Measurements from ENCODE around the gene TMEM254. TPM values are rescaled to one million over a fixed set of nuclear protein-coding genes. Genes with fewer than 3 reads are reported as not detected.

Gene TMEM254
- polyA plus RNA-seq, 2 of the 4 experiments (the other 2 are of a cell fraction), result 20.4 to 38.9 TPM

GRCh38 chr10:80122110-80122710 is 43.7 kb downstream of the TMEM254 start:
- FAIRE-seq (no peak), ATAC-seq (no peak), DNase-seq (ENCODE audit: low read depth in 1 of 2, low spot score in 1 of 2) (no peak)
- Histone ChIP-seq H3K27ac (no peak overlapping the region), H3K9me3 (no peaks in the 10 kb centered on the region), H3K4me3 (no peak overlapping the region), H3K4me1 (no peaks in the 10 kb centered on the region), H3K4me2 (no peak overlapping the region)
- CTCF ChIA-PET, result interaction anchor here (1.1 to 1.7 kb wide), 3 partner anchors 22 to 39 kb away, joined by 3 to 4 read pairs (median 3); no protein-coding TSS in a partner anchor
- TF ChIP-seq CHD2 (IDR thresholded peaks at IDR 0.05; ENCODE audit: low read length, partially characterized antibody) (no peak), SREBF2 (IDR thresholded peaks at IDR 0.05) (no peak), MAFK (IDR thresholded peaks at IDR 0.05; ENCODE audit: partially characterized antibody) (no peak), PHF8 (IDR thresholded peaks at IDR 0.05; ENCODE audit: borderline replicate concordance, low read depth) (no peak), TFCP2L1 (CRISPR knock-in tag; IDR thresholded peaks at IDR 0.05) (no peak), FOSL2 (IDR thresholded peaks at IDR 0.05) (no peak), FOSL2 (CRISPR knock-in tag; IDR thresholded peaks at IDR 0.05) (no peak), ZSCAN20 (CRISPR knock-in tag; IDR thresholded peaks at IDR 0.05) (no peak), USF2 (IDR thresholded peaks at IDR 0.05) (no peak), JUN (IDR thresholded peaks at IDR 0.05) (no peak), E2F6 (IDR thresholded peaks at IDR 0.05; ENCODE audit: borderline replicate concordance, low read depth) (no peak), PBX3 (IDR thresholded peaks at IDR 0.05) (no peak), HEYL (CRISPR knock-in tag; IDR thresholded peaks at IDR 0.05) (no peak), ELK1 (IDR thresholded peaks at IDR 0.05; ENCODE audit: low read depth, low read length) (no peak), EP300 (IDR thresholded peaks at IDR 0.05) (no peak), MYC (IDR thresholded peaks at IDR 0.05; ENCODE audit: borderline replicate concordance, low read length) (no peak), ATOH8 (CRISPR knock-in tag; IDR thresholded peaks at IDR 0.05; ENCODE audit: low read depth) (no peak), NFE2L2 (conservative IDR thresholded peaks at IDR 0.05; ENCODE audit: low read length) (no peak), ZNF302 (CRISPR knock-in tag; IDR thresholded peaks at IDR 0.05) (no peak)
- POLR2A ChIA-PET, result no interaction called here

GRCh38 chr10:80122746-80123145 is 44.3 kb downstream of the TMEM254 start:
- DNase-seq (ENCODE audit: low read depth in 1 of 2, low spot score in 1 of 2), result no peak
- H3K27ac ChIP-seq, result no peak overlapping the region
- no peaks in the 10 kb centered on the region for H3K9me3 ChIP-seq
- no peak for FAIRE-seq
- no peak overlapping the region for H3K4me2 ChIP-seq
- 20% methylated on average over 2 of the region's 2 CpGs for WGBS (ENCODE audit: missing lambda C conversion rate)
- TF ChIP-seq EHMT2 (IDR thresholded peaks at IDR 0.05; ENCODE audit: low read depth), result no peak
- TF ChIP-seq BCL3 (IDR thresholded peaks at IDR 0.05), result no peak
- no peak for TF ChIP-seq JUN (IDR thresholded peaks at IDR 0.05)
- no peak for TF ChIP-seq CHD4 (IDR thresholded peaks at IDR 0.05; ENCODE audit: borderline replicate concordance)
- no peak for TF ChIP-seq KDM5A (IDR thresholded peaks at IDR 0.05)
- TF ChIP-seq REST (IDR thresholded peaks at IDR 0.05), result no peak
- TF ChIP-seq HOXA7 (CRISPR knock-in tag; IDR thresholded peaks at IDR 0.05), result no peak
- TF ChIP-seq CEBPB (IDR thresholded peaks at IDR 0.05), result no peak
- TF ChIP-seq USF2 (IDR thresholded peaks at IDR 0.05), result no peak
- TF ChIP-seq ESRRA (IDR thresholded peaks at IDR 0.05; ENCODE audit: borderline replicate concordance, low read length), result no peak
- TF ChIP-seq HEYL (CRISPR knock-in tag; IDR thresholded peaks at IDR 0.05), result no peak
- no peak for TF ChIP-seq MAFK (IDR thresholded peaks at IDR 0.05; ENCODE audit: partially characterized antibody)
- TF ChIP-seq EP300 (IDR thresholded peaks at IDR 0.05), result no peak
- ATAC-seq, result no peak
- CTCF ChIA-PET, result interaction anchor here (1.3 to 1.7 kb wide), 2 partner anchors 29 to 39 kb away, joined by 3 to 4 read pairs; no protein-coding TSS in a partner anchor
- POLR2A ChIA-PET, result no interaction called here
- no peak overlapping the region for H3K4me3 ChIP-seq
- H3K4me1 ChIP-seq, result no peaks in the 10 kb centered on the region
